GM21619 (cell line): ENCODE measurements around the gene HOXD12.

ENCODE experiments used
- ATAC-seq: cut with Tn5 transposase; IDR thresholded peaks from one replicate; pipeline ENCODE4 v1.9.1; 2021; ENCODE audit not compliant: unreplicated experiment

HOXD12 gene

DNA sequence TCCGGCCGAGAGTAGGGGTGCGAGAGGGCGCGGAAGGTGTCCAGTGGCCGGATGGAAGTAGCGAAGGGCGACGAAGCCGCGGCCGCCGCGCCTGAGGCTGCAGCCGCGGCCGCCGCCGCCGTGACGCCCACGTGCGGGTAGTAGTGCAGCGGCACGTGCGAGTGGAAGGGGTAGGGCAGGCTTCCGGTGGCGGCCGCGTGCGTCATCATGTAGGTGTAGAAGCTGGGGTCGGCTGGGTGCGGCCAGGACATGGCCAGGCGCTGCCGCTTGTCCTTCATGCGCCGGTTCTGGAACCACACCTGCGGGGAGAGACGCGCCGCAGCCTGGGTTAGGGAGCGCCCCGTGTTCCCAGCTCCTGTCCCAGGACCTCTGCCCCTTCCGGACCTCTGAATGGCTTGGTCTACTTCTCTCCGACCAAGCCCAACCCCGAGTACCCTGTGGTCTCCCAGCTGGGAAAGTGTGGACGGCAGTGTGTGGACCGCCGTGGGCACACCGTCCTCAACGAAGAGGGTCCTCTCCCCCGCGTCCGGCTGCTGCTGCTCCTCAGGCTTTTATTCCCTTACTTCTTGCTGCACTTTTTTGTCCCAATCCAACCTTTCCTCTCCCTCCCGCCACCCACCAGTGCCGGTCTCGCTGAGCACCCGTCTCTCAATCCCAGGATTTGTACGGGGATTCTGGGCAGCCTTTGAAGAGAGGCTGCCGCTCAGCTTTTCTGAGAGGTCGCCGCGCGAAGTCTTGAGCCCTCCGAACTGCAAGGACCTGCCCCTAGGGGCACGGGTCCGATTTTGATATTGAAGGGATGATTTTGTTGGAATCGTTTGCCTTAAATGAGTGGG lies 18.8 kb upstream of the HOXD12 start:
- no peak for ATAC-seq

DNA sequence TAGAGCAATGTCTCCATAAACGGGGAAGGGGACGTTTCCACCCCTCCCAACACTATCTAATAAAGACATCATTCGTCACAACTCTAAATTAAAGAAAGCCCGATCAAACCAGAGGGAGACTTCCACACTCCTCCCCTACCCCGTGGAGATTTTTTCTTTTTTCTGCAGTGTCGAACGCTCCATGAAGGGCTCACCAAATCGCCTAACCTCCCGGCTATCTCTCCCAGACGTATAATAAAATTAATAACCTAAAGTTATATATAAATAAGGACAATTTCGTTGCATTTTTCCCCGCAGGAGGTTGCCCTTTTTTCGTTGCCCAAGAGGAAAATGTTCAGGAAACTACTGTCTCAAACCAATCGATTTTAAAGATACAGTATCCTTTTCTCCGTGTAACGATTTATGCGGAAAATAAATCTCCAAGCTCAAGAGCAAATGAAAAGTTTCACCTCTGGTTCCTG lies 18.2 kb upstream of the HOXD12 start:
- ATAC-seq, result no peak

DNA sequence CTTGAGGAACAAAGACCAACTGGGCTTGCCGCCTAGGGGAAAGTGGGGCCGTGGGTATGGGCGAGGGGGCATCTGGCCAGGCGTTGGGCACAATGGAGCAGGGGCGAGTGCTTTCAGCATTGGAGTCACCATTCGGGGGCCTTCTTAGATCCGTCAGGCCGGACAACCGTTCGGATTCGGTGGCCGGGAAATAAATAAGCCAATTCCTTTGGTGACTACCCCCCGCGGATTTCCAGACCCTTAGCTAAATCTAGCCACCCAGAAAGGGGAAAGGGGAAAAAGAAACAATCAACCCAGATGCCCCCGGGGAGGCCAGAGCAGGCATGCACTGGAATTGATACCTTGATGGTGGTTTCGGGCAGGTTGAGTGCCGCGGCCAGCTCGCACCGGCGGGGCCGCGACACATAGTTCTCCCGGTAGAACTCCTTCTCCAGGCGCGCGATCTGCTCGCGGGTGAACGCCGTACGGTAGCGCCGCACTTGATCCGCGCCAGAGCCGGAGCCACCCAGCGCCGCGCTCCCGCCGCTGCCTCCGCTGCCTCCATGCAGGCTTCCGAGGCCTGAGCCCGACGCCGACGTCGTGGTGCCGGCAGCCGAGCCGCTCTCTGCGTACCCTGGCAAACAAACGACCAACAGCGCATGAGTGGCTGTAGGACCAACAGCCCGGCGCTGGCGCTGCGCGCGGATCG lies 17.6 kb upstream of the HOXD12 start:
- ATAC-seq, result no peak

DNA sequence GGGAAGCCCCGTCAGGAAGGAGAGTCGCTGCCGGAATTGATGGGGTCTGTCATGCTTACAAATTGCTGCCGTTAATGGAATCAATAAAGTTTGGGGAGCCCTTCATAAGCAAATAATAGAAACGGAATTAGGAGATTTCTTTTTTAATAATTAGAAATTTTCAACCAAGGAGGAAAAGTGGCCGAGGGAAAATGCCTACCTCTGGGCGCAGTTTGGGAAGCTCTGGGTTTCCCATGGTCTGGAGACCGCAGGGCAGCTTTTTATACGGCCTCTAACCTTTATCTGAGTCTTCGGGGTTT lies 17.1 kb upstream of the HOXD12 start:
- ATAC-seq, result no peak

DNA sequence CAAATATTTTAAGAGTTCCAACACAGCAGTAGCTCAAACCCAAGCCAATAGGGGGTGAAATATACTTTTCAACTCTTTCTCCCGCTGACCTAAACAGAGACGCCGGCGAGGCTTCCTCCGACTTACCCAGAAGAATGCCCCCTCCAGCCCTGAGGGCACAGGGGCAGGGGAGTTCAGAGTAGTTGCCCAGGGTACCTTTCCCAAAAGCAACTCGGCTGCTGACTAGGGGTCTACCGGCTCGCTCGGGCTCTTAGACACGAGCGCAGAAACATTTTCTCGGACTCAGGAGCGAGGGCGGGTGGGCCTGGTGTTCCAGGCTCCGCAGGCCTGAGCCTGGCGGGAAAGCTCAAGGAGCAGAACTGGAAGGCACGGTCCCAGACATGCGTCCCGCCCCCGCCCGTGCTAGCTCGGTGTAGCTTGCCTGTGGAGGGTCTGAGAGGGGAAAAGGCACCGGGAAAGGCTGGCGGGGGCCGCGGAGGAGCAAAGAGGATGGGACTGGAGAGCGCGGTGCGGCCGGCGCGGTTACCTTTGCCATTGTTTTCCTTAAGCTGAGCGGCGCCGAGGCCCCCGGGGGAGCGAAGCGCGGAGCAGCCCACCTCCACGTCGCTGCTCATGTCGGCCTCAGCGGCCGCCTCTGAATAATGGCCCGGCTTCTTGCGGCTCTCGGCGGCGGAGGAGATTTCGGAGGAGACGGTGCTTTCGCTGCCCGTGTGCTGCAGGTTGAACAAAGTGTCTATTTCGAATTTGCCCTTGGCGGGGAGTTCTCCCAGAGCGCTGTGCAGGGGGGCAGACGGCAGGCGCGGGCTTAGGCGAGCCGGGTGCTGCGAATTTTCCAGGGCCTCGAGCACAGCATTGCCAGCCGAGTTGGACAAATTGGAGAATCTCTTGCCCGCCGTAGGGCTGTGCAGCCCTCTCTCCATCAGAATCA lies 16.5 kb upstream of the HOXD12 start:
- no peak for ATAC-seq

DNA sequence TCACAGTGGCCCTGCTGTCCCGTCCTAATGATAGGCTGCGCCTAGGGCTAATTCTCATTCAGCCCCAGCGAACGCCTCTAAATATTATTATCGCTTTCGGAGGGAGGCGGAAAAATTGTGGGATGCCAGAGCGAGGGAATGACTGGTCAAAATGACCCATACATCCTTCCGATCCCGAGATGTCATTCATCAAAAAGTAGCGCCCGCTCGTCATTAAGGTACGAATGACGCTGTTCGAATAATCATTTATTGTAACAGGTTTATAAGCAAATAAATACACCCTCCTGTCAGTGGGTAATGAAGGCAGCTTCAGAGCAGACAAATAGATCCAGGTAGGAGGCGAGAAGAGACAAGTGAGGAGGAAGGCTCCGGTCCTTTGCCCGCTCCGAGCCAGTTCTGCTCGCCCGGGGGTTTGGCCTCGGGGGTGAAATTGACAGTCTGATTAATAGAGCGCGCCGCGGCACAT lies 15.8 kb upstream of the HOXD12 start, which contains the start of gene EVX2:
Gene EVX2, minus strand, starts transcription at position 167 of the 466 bp plus-strand sequence. CDS start 186 bp downstream, outside the sequence.
- ATAC-seq, result no peak

DNA sequence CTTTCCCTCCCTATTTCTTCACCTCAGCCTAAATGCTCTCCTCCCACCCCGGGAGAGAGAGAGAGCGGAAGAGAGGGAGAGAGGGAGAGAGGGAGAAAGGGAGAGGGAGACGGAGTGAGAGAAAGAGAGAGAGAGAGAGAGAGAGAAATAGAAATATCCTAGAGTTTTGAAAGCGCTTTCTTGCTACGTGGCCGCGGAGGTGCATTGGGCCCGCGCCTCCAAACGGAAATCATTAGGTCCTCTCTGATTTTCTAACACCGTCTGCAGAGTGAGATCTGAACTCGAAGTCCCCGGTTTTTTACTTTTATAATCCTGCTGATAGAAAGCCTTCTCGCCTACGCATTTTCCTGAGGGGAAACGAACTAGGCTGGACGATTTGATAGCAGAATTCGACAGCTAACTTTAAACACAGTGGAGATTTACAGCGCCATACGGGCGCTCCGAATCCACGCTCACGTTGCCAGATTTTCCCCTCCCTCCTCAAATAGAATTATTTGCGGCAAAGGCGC lies 14.9 kb upstream of the HOXD12 start:
- ATAC-seq, result no peak

DNA sequence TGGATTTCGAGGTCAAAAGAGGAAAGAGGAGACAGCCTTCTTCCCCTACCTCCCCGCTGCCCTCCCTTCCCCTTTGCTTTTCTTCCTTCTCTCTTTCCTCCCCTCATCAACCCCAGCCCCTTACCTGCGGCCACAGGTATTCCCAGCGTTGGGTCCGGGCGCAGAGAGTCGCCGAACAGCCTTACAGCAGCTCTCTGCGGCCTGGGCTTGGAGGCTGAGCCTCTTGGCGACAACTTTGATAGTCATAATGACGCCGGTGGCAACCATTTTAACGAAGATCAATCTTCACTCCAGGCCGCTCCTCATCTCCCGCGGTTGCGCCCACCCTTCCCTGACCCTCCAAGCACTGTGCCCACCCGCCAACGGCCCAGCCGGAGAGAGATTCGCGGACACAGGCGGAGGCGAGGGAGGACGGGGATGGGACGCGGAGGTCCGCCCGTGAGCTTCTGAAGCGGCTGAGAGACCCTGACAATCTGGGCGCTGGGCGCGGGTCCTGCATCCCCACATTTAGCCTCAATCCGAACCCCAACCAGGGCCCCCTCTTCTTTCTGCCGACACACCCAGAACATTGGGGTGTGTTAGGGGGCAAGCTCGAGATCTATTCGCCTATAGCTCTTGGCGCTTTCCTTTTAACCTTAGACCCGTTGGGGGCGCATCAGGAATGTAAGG lies 14.3 kb upstream of the HOXD12 start:
- no peak for ATAC-seq

DNA sequence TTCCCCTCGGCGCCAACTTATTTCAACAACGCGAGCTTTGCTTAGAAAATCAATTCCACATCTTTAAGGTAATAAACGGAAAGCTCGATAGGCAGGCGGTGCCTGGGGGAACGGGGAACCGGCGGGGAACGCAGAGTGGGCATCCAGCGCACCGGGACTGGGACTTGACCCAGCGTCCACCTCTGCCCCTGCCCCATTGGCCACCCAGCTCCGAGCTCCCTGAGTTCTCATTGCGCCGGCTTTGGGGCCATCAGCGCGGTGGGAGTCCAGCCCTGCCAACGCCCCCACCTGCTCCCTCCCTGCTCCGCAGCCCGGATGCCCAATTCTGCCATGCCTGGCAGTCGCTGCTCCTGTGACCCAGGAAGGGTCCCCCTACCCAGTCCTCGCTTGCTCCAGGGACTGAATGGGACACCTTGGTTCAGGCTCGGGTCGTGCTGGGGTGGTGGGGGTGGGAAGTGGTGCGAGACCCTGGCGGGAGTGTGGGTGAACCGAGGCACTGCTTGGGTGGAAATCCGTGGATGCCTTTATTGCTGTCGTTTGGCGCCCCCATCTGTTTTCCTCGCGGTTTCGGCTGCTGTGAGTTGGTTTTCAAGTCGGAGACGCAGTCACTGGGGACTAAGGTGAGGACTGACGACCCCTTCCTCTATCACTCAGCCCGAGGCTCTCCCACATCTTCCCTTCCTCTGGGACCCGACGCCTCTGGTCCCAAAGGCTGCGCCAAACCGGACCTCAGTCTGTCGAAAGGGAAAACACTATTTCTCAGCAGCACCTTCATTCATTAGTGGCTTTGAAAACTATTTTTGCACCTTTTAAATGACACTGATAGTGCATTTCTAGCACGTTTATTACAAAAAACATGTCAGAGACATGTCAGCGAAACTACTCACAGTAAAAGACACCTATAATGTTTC lies 13.5 kb upstream of the HOXD12 start:
- ATAC-seq, result no peak

DNA sequence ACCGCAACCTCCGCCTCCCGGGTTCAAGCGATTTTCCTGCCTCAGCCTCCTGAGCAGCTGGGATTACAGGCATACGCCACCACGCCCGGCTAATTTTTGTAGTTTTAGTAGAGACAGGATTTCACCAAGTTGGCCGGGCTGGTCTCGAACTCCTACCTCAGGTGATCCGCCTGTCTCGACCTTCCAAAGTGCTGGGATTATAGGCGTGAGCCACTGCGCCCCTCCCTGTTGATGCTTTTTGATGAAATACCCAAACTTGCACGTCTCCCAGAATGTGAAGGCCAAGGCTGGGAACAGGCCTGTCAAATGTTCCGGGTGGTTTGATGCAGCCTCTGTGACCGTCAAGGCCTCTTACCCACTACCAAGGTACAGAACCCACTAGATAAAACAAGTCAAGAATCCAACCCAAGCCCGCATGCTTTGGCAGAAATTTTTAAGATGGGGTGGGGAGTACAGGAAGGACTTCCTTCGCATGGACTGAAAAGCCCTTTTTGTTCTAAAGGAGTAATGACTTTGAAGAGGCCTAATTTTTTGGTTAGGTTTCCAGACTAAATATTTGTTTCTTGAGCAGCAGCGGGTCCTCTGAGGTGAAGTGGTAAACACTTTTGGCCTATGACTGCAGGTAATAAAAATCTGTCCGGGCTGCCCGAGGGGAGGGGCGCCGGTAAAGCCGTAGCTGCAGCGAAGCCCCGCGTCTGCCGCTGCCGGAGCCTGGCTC lies 12.1 kb upstream of the HOXD12 start:
- ATAC-seq, result no peak

DNA sequence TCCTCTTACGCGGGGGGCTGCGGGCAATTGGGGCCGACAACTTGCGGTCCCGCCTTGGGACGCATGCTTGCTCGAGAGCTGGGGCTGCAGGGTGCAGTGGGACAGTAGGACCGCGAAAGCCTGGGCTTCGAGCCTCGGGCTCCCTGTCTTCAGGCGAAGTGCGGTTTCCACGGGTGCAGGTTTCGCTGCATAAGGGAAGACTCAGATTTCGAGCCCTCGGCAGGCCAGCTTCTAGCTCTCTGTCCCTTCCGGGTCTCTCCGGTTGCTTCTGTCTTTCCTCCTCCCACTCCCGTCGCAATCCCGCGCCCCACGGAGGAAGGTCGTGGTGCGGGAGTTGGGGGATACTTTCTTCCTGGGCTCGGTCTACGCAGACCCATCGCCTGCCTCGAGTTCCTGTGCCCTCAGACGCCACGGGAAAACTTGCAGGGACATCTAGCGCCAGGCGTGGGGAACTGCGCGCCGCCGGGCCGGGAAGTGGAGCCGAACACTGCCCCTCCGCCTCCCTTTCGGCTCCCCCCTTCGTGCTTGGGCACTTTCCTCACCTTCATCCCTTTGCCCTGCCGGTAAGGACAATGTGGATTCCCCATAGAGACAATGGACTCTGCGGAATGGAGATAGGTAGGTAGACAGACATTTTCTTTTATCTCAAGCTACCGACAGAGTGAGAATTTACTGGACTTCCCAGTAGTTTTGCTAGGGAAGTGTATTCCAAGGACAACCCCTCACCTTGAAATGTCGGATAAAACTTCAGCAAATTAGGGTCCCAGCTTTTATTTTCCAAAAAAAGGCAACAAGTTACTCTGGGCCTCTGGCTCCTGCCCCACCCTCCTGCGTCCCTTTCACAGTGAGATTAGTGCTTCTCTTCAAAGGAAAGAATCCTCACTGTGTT lies 11.3 kb upstream of the HOXD12 start:
- no peak for ATAC-seq

DNA sequence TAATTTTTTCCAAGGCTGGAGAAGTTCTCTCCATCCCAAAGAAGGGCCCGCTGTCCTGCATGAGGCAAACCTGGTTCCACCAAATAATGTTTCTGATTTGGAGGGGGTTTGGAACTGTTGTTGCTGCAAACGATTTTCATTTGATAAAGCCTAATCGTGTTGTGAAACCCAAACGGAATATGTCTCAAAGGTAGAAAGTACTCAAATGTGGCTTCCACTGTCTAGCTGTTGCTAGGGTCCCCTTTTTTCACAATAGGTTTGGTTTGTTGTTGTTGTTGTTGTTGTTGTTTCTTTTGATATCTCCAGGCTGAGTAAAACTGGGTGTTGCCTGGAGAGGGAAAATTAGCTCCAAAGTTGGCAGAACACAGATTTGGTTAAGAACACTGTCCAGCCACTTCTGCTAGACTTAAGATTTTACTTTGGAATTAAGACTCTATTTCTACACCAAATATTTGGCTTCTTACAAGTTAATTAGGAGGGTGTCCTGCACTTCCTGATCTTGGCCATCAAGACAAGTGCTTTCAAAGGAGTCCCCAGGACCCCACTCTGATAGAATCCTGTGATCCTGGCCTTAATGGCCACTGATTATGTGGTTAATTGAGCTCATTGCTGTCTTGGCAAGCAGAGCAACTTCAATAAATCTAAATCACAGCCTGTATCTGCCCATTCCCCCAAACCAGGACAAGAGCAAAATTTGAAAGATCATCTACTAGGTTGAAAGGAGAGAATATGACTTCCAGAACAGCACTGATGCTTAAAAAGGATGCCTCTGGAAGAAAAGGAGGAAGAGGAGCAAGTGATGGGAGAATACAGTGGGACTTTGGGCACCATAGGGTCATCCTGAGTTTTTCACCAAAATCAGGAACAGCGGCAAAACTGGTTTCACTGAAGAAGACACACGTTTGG lies 10.4 kb upstream of the HOXD12 start:
- no peak for ATAC-seq

DNA sequence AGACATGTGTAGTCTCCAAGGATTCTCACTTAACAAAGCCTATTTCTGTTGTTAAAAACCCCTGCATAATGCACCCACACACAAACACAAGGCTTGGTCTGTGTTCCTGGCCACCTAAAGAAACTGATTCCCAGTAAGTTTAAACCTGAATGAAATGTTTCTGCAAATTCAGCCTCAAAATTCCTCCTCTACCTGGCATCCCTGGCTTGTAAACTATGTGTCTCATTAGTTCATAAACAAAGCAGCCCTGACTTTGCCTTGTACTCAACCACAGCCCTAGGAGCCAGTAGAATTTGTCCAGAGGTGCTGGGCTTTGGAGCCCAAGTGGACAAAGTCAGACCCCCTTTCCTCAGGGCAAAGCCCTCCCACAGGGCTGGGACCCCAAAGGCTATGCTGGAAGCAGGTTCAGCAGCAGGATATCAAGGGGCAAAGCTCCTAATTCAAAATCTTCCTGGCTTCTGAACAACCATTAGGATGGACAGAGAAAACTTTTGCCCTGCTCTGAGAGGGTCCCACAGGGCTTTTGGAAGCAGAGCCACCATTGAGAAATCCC lies 9.7 kb upstream of the HOXD12 start:
- no peak for ATAC-seq

DNA sequence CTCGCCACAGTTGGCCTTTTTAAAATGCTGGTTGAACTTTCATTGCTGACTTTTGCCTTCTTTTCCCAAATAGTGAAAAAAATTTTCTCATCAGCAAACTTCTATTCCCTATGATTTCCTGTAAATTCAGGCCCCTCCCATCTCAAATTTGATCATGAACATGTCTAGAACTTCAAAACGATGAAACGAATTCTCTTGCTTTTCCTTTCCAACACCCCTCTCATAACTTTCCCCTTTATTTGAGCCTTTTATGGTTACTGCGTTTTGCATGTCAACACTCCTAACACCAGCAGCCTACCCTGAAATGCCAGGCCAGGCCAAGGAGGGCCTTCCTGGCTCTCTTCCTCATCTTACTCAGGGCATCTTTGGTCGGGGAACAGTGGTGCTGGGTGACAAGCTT lies 8.7 kb upstream of the HOXD12 start:
- no peak for ATAC-seq

DNA sequence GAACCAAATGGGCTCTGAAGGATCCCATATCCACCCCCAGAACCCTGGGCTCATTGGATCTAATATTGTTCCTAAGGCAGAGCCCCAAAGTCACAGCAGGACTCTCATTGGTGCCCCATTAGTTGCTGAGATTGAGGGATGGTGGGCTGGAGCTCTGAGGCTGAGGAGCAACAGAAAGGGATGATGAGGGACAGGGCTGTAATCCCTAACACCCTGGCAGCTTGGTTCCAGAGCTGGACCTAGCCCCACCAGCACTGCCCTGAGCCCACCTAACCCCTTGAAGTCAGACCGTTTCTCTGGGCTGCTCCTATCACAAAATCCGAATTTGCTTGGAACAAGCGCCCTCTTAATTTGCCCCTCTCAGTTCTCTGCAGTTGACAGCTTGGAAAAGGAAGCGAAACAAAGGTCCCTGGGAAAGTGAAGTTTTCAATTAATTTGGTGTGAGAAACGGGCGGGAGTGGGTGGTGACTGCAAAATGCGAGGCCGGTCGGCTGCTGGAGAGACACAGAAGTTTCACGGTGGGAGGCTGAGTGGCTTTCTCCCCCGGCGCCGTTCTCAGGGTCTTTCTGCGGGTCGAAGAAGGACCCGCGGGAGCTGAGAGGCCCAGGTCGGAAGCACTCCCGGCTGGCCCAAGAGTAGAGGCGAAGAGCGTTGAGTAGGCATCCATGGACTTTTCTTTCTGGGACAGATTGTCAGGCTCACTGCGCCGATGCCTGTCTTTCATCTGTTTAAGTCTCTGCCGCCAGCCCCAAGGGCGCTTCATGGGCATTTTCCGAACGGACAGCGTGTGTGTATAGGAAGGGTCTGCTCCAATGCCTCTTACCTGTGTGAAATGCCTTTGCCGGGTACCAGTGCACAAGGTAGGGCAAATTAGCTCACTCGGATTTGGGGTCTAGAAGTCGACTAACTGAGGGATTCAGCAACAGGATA lies 8.0 kb upstream of the HOXD12 start:
- no peak for ATAC-seq
